G401 (cell line): ENCODE results near the gene LMO2. TPM values are rescaled to one million over a fixed set of nuclear protein-coding genes. Genes with fewer than 3 reads are reported as not detected.
A peak's percentile ranks its signal among the peaks of the same experiment; 100 is the strongest.
"Not testable (repeated sequence)": the region's sequence is repeated elsewhere in the genome, so short reads cannot be mapped to it uniquely, and the experiment has no call there.

ENCODE experiments used
- DNase-seq: peaks from one replicate; pipeline ENCODE4 v3.0.0-alpha.2; 2015; ENCODE audit warnings: low spot score
- in situ Hi-C: cut with HindIII; loops from 2 replicates; pipeline ENCODE4 v1.10.0; 2016; ENCODE audit warnings: low sequenced_read_pairs, mixed read lengths
- total RNA-seq: library from RNA; depleted of rRNA; stranded (reverse); fragments of >200 nt; shearing (Covaris generic); gene quantifications from 2 replicates; pipeline ENCODE4 v1.2.3, GENCODE V29; 2014

The LMO2 gene
- total RNA-seq, 1 experiment from 2014 or later: not detected

DNA sequence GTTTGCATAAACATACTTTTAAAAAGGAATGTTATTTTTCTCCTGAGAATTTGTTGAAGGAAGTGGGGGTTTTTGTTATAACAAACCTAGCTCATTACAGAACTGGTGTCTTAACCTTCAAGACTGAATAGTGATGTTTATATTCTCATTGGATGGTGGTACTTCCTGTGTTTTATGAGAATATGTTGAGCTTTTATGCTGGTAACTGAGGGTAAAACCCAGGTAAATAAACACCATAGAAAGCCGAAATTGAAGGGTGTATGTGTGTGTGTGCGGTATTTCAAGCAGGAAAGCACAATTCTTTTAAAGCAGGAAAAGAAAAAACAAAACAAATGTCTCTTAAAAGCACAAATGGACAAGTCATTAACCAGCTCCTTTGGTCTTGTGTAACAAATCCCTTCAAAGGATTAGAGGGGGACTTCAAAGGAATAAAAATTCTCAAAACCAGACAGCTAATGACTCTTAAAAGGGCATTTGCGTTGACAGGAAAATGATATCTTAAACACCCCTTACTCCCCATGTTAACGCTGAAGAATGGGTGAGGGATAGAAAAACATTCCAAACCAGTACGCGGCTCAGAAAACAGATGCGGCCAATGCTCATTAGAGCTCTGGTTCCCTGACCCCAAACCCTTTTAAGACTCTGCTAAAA lies 23.8 kb downstream of the LMO2 start:
- DNase-seq: no peak
- in situ Hi-C loops: no loop called here

DNA sequence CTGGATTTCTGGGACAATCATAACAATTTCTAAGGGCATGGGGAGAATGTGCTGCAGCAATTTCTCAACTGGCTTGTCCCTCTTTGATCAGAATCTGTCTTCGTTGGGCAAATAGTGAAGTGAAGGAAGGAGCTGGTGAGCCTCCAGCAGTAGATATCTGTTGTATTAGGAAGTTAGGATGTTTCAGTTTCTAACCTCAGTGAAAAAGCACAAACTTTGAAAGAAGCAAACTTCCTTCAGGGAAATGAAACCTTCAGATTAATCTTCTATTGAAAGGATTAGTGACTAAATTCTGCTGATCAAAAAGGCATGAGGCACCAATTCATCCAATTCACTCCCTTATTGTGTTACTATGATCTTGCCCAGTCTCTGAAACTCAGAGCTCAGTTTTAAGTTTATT lies 24.3 kb downstream of the LMO2 start:
- in situ Hi-C loops: no loop called here
- no peak for DNase-seq

DNA sequence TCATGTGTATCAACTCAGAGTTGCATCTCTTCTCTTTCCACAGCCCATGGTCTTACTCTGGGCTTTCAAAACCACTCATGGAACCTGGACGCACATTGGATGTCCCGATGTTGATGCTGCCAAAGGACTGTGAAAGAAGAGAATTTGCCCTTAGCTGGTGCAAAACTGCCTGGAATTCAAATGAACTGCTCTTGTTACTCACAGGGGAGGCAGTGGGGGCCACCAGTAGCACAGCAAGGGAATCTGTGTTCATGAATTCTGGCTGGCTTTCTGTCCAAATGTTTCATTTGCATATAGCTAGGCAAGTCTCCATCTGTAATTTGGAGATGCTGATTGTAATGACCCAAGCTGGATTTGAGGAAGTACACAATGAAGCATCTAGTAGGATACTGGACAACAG lies 24.9 kb downstream of the LMO2 start:
- in situ Hi-C loops: no loop called here
- no peak for DNase-seq

DNA sequence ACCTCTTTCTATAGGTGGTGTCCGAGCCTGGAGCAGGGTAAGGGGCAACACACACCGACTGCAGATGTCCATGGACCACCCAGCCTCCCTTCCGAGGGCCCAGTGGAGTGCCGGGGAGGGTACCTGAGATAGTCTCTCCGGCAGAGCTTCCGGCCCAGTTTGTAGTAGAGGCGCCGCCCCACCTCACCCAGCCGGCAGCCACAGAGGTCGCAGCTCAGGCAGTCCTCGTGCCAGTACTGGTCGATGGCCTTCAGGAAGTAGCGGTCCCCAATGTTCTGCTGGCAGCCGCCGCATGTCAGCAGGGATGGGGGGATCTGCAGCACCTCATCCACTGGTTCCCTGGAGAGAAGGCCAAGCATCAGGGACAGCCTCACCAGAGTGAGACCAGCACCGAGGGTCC lies 27.4 kb downstream of the LMO2 start:
- no peak for DNase-seq
- in situ Hi-C loops: no loop called here

DNA sequence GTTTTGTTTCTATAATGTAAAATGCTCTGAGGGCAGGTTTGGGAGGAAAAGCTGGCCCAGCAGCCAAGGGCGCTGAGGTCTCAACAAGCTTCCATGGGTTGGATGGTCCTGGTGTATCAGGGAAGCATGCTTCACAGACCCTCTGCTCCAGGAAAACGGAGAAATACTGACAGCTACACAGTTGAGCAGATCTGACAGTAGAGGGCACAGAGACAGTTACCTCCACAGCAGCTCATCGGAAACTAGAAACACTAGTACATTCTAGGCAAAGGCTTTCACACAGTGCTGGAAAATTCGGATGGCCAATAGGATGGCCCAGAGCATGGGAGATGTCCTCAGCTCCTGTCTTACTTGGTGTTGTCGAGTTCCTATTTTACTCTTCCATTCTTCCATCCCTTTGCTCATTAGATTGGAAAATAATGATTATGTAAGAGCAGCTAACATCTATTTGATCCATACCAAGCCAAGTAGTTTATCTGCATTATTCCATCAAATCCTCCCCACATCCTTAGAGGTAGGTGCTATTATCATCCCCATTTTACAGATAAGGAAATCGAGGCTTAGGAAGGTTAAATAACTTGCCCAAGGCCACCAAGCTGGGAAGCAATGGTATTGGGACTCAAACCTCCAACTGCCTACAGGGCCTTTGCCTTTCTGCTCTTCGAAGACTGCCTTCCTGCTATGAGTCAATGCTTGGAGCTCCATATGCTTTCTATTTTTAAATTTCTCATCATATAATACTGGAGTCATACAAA lies 28.3 kb downstream of the LMO2 start:
- in situ Hi-C loops: no loop called here
- DNase-seq: no peak

DNA sequence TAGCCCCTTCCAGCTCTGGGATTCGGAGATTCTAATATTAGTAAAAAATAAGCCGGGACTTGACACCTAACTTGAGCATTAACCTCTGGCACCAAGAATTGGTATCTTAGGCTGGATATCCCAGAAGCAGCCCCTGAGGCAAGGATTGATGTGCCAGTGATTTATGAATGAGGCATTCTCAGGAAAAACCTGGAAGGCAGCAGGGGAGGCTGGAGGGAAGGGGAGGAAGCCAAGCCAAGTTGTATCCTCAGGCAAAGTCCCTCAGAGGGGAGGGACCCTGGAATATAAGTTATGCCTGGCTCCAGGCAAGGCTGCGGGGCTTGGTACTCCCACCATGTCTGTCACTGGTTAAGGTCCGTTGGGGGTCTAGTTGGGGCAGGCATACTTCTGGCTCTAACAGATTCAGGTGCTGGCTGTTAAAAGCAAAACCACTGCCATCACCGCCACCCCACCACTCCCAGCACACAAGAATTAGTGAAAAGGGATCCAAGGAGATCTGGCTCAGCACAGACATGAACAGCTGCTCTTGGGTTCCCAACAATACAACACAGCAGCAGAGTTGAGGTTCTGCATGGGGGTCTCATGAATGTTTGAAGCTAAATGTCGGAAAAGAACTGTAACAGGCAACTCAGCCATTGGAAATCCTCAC lies 29.8 kb downstream of the LMO2 start:
- in situ Hi-C loops: no loop called here
- no peak for DNase-seq

DNA sequence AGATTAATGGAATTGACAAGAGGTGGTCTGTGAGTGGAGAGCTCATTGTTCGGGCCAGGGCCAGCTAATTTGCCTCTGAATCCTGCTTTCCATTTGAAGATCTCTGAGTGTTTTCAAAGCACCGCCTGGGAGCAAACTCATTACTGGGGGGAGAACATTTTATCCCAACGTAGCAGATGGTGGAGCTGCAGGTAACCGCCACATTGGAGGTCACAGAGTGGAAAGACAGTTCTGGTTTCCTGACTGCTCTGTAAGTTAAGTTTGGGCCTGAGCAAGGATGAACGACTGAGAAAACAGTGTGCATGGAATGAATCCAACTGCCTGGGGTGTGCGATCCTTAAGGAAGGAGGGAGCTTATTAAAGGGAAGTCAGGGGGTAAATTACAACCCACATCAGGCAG lies 30.5 kb downstream of the LMO2 start:
- in situ Hi-C loops: no loop called here
- peak; percentile 87 for DNase-seq

DNA sequence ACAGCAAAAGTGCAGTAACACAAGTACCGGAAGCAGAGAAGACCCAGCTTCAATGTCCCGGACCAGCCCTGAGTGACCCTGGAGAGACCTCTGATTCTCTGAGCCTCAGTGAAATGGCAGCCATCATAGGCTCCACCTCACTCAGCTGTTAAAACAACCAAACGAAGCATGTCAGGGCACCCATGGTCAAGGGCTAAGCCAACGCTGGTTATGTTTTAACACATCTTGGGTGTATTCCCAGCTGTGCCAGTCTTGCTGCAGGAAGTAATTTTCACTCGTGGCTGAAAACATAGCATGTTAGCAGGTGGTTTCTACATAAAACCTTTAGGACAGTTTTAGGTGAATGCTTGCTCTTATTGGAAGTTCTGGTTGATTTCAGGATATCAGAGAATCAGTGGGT lies 30.9 kb downstream of the LMO2 start:
- in situ Hi-C loops: no loop called here
- no peak for DNase-seq

DNA sequence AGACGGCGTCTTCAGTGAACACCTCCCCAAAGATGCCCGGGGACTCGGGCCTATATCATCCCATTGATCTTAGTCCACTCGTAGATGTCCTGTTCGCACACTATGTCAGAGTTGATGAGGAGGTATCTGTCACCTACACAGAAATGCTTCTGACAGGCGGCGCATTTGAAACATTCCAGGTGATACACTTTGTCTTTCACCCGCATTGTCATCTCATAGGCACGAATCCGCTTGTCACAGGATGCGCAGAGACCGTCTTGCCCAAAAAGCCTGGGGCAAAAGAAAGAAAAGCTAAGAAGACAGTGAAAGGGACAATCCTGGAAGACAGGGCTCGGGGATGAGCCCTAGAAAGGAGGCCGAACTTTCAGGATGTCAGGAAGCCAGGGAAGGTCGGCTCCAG lies 32.6 kb downstream of the LMO2 start:
- no peak for DNase-seq
- in situ Hi-C loops: no loop called here

DNA sequence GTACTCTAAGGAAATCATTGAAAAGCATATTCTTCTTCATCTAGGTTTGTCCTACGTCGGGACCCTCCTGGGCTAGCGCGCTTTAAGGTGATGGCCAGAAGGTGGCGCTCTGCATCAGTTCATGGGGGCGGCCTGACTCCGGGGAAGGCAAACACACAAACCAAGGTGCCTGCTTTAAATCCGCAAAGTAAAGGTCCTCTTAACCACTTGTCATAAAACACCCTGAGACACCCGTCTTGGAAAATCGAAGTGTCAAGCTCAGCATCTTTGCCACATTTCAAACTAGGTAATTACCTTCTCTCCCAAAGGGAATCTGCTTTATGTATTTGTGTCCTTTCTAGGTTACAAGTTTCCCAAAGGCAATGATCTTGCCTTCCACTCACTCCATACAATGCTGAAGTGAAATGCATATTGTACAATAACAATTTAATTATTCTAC lies 33.9 kb downstream of the LMO2 start:
- in situ Hi-C loops: no loop called here
- peak; percentile 76 for DNase-seq

DNA sequence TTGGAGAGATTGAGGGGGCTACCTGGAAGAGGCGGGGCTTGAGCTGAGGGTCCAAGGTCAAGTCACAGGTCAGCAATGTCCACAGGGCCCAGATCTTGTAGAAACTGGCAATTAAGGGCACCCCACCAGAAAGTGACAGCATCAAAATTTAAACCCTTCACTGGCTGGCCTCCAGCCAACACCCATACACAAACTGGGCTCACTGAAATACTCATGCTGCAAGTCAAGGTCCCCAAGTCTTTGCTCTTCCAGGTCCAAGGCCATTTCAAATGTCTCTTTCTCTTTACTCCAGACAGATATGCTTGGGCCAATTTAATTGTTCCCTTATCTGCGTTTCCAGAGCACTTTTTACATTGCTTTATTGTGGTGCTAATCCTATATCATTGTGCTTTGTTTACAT lies 36.4 kb downstream of the LMO2 start:
- in situ Hi-C loops: no loop called here

DNA sequence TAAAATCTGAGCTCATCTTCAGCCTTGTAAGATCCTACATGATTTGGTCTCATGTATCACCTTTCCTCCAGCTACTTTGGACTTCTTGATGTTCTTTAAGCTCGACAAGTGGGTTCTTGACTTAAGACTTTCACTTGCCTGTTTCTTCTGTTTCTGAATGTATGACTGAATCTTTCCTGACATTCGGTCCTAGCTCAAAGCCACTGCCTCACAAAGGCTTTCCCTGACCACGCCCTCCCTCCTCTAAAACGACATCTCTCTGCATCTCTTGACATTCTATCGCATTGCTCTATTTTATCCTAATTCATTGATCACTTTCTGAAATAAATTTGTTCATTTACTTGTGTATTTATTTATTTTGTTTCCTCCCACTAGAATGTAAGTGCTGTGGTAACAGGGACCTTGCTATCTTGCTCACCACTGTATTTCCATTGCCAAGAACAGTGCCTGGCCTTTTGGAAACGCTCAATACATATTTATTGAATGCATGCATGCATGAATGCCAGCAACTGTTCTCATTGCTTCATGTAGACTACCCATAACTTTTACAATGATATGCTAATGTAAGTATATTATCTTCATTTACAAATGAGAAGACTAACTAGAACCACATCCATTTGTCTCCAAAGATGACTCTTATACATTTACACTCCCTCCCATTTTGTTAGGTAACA lies 43.0 kb downstream of the LMO2 start:
- in situ Hi-C loops: no loop called here
- DNase-seq: no peak

More for the DNA sequence above, 36.4 kb downstream of the LMO2 start:
- DNase-seq: no peak

DNA sequence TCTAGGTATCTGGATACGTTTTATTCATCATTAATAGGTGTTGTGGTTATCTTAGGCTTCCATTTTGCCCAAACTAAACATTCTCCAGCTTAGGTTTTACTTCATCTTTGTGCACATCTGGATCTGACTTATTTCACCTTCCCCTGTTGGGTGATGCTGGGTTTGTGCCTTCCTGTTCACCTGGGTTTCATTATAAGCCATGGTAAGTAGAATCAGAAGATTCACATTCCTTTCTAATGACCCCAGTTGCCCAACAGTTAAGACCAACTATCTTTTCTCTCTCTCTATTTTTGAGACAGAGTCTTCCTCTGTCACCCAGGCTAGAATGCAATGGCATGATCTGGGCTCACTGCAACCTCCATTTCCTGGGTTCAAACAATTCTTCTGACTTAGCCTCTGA lies 44.6 kb downstream of the LMO2 start:
- in situ Hi-C loops: no loop called here

DNA sequence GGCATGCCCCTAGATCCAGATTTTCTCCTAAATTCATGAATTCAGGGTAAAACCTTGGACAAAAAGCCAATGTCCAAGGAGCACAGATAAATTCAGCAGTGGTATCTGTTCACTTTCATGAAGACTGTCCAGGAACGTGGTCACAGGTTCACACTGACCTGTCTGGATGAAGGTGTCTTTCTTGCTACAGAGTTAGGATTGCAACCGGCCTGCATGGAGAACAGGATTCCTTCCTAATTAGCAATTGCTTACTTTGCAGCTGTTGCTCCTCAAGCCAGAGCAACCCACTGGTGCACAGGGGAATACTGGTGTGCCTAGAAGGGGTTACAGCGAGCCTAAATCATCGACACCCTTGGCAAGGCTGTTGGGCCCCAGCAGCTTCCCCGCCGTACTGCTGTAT lies 47.6 kb downstream of the LMO2 start:
- DNase-seq: no peak
- in situ Hi-C loops: no loop called here

More for the DNA sequence above, 44.6 kb downstream of the LMO2 start:
- no peak for DNase-seq

DNA sequence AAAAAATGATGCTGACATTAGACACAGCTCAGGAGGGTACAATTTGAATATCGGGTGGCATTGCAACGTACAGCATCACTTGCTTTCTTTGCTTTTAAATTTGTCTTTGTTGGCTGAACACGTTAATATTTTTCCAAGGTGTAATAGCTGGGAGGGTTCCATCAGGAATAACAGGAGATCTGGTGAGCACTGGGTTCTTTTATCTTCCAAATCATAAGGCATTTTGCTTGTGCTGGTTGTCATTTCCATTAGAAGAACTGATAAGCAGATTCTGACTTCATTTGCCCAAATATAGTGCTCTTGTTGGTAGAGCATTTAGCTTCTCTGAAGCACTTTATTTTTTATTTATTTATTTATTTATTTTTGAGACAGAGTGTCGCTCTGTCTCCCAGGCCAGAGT lies 48.9 kb downstream of the LMO2 start:
- in situ Hi-C loops: no loop called here

DNA sequence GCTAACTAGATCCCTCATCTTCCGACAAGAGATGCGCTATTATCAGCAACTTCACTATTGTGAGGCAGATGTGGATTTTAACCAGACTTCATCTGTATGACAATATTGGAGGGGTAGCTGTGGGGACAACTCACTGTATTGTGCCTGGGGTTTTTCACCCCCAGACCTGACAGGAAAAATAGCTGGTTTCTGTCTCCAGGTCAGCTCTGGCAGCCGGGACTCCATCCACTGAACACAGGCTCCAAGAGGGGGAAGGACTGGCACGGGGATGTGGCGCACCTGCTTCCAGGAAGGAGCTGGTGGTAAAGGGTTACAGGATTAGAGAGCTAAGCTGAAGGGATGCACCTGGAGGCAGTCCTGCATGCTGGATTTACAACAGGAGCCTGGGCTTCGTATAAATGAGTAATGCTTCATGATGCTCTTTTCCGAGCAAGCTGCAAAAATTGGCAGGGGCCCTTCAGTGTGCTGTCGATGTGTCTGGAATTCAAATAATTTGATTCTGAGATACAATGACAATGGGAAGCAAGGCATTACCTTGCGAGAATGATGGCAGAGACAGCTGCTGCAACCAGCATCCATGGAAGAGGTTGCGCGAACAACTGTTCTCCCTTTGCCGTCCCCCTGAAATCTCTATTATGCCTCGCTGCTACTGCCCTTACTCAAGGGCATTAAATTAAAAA lies 49.5 kb downstream of the LMO2 start:
- no peak for DNase-seq
- in situ Hi-C loops: no loop called here

More for the DNA sequence above, 48.9 kb downstream of the LMO2 start:
- DNase-seq: no peak

DNA sequence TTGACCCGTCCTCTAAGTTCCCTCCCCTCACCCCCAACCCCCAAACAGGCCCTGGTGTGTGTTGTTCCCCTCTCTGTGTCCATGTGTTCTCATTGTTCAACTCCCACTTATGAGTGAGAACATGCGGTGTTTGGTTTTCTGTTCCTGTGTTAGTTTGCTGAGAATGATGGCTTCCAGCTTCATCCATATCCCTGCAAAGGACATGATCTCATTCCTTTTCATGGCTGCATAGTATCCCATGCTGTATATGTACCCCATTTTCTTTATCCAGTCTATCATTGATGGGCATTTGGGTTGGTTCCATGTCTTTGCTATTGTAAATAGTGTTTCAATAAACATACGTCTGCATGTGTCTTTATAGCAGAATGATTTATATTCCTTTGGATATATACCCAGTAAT lies 53.6 kb downstream of the LMO2 start:
- DNase-seq, in situ Hi-C loops: not testable (repeated sequence)

DNA sequence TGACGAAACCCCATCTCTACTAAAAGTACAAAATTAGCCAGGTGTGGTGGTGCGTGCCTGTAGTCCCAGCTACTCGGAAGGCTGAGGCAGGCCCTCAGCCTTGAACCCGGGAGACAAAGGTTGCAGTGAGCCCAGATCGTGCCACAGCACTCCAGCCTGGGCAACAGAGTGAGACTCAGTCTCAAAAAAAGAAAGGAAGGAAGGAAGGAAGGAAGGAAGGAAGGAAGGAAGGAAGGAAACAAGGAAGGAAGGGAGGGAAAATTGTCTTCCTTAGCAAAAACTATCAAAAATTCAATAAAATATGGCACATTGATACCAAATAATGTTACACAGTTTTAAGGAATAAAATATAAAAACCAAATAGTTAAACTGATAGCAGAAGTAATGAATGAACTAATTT lies 54.5 kb downstream of the LMO2 start:
- in situ Hi-C loops, DNase-seq: not testable (repeated sequence)

DNA sequence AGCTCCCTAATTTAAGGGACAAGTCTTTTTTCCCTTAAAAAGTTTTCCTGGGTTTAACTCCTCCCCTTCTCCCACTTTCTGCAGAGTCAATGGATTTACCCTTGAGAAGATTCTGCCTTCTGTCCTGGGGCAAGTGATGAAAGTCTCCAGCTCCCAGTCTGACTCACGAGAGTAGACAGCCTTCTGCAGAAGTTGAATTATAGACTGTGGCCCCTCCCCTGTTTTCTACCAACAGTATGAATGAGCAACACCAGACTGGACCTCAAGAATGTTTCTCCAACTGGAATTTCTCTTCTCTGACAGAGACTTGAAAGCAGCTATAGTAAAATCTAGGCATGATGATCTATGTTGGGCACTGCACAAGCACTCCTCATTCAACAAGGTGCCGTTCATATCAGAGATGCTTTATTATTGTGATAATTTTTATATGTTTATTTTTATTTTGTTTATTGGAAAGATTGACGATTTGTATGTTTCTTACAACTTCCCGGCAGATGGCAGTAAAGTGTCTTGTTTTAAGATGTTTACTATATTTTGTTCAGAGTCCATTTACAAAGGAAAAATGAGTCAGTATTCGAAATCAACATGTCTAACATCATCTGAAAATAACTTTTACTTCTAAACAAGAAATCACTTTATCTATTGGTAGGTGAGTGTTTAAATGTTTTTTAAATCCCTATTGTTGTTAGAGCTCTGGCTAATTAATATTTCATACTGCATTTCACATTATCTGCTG lies 56.6 kb downstream of the LMO2 start:
- in situ Hi-C loops: no loop called here

More for the DNA sequence above, 56.6 kb downstream of the LMO2 start:
- peak; percentile 47 for DNase-seq
